ENCODE results near the gene RALGAPB. TPM values are rescaled to one million over a fixed set of nuclear protein-coding genes. Genes with fewer than 3 reads are reported as not detected.

RALGAPB gene
- total RNA-seq, 2 donors from 2014 or later = 50.2 to 51.5 TPM

DNA sequence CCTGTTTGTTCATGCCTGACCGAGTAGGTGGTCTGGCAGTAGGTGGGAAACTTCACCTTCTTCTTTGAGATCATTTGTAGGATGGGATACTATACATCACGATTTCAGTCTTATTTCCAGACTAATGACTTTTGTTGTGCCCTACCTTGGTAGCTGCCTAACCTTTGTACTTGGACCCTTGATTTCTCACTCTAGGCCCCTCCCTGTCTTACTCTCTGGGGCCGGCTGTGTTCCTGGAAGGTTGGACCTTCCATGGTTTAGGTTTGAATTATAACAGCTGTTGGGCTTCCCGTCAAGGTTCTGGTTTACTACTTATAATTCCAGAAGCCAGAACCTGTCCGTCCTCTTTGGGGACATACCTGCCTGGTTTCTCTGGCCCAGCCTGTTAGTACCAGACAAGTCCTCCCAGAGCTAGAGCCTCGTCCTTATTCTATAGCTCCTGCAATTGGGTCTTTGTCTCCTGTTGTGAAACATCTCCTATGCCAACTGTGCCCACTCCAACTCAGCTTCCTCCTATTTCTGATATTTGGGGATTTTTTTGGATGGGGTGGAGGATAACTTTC is 93.5 kb downstream of the RALGAPB start:
- H3K36me3 ChIP-seq = peaks cover 5% of the 10 kb centered on the region
- H3K9me3 ChIP-seq = no peaks in the 10 kb centered on the region
- TF ChIP-seq, protein P1, sequence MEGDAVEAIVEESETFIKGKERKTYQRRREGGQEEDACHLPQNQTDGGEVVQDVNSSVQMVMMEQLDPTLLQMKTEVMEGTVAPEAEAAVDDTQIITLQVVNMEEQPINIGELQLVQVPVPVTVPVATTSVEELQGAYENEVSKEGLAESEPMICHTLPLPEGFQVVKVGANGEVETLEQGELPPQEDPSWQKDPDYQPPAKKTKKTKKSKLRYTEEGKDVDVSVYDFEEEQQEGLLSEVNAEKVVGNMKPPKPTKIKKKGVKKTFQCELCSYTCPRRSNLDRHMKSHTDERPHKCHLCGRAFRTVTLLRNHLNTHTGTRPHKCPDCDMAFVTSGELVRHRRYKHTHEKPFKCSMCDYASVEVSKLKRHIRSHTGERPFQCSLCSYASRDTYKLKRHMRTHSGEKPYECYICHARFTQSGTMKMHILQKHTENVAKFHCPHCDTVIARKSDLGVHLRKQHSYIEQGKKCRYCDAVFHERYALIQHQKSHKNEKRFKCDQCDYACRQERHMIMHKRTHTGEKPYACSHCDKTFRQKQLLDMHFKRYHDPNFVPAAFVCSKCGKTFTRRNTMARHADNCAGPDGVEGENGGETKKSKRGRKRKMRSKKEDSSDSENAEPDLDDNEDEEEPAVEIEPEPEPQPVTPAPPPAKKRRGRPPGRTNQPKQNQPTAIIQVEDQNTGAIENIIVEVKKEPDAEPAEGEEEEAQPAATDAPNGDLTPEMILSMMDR (IDR thresholded peaks at IDR 0.05) = no peak
- no peaks in the 10 kb centered on the region for H3K4me1 ChIP-seq (ENCODE audit: control insufficient read depth in 1 of 2, low read depth in 2 of 2)
- ATAC-seq (ENCODE audit: insufficient number of reproducible peaks, low FRiP score, low read depth) (no peak), DNase-seq (ENCODE audit: low spot score) (no peak)
- H3K4me3 ChIP-seq = no peak overlapping the region
- no peak overlapping the region for H3K27ac ChIP-seq
- H3K27me3 ChIP-seq (replicated peaks; ENCODE audit: insufficient read depth) = no peaks in the 10 kb centered on the region

DNA sequence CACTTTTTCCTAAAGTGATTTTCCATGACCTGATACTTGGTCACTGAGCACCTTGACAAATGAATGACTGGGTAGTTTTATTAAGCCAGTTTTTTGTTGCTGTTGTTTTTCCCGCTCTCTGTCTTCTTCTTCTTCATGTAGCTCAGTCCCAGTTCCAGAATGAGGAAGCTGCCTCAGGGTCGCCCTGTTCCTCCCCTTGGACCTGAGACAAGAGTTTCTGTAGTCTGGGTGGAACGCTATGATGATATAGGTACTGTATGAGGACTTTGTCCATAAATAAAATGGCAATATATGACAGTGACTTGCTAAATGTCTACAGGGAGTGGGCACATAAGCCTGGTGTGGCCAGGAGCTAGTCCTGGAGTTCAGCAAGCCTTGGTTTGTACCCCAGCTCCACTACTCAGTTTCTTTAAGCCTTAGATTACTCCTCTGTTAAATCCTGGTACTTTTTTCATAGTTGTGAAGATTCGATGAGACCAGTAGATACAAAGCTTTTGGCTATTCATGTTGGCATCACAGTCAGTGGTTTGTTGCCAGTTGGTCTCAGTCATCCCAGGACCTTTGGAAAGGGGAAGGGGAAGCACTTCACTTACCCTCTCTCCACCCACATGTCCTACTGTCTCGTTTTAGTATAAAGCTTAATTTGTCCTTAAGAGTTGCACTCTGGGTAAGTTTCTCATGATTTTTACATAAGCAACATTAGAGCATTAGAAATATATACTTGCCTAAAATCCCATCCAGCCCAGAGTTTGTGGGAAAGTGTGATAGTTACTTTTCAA is 97.3 kb downstream of the RALGAPB start:
- TF ChIP-seq, protein P1 (IDR thresholded peaks at IDR 0.05) = no peak
- DNase-seq (ENCODE audit: low spot score) (no peak), ATAC-seq (ENCODE audit: insufficient number of reproducible peaks, low FRiP score, low read depth) (no peak)
- H3K27ac ChIP-seq = no peak overlapping the region
- H3K4me1 ChIP-seq (ENCODE audit: control insufficient read depth in 1 of 2, low read depth in 2 of 2) = no peaks in the 10 kb centered on the region
- H3K4me3 ChIP-seq = no peak overlapping the region
- peaks cover 19% of the 10 kb centered on the region for H3K36me3 ChIP-seq
- no peaks in the 10 kb centered on the region for H3K9me3 ChIP-seq
- H3K27me3 ChIP-seq (replicated peaks; ENCODE audit: insufficient read depth) = no peaks in the 10 kb centered on the region

DNA sequence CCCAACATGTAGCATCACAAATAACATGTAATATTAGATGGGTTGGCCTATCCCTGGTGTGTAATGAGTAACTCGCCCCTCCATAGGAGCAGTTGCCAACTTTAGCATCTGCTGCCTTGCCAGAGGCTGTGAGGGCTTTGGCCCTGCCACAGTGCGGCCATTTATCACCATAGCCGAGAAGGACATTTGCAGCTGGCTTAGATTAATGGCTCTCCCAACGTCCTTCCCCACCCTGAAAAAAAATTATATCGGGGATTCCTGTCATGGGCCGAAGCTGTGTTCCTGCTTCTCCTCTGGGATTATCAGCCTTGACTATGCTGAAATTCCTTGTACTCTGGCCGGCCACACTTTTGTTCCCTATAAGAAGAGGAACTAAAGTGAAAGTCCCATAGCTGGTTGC is 100.8 kb downstream of the RALGAPB start:
- ATAC-seq (ENCODE audit: insufficient number of reproducible peaks, low FRiP score, low read depth) (no peak), DNase-seq (ENCODE audit: low spot score) (no peak)
- Histone ChIP-seq H3K4me3 (no peak overlapping the region), H3K27me3 (replicated peaks; ENCODE audit: insufficient read depth) (no peaks in the 10 kb centered on the region), H3K27ac (no peak overlapping the region), H3K4me1 (ENCODE audit: control insufficient read depth in 1 of 2, low read depth in 2 of 2) (no peaks in the 10 kb centered on the region), H3K9me3 (no peaks in the 10 kb centered on the region), H3K36me3 (peaks cover 25% of the 10 kb centered on the region)
- TF ChIP-seq, protein P1 (IDR thresholded peaks at IDR 0.05) = no peak

DNA sequence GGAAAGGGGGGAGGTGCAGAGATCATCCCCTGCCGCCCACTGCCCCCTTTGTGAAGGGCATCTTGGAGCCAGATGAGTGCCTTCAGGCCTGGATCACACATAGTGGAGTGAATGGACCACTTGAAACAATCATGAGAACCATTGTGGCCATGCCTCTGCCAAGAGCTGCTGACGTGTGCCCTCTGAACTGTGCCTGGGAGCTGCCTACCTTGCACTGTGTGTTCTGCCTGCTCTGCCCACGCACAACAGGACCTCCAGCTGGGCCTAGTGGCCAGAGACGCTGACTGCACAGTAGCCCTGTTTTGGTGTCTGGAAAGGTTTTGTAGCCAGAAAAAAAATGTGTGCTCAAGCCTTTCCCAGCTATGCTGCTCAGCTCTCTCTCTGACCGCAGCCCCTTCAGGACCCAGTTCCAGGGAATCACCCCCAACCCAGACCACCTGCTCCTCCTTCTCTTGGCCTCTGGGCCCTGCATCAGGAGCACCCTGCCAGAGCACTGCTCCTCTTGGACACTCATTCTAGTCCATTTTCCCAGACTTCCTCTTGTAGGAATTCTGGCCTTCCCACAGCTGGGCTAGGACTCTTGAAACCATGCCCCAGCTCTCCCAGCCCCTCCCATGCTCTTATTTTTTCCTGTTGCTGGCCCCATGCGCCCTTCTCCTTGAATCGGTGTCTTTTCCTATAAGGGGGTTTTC is 106.7 kb downstream of the RALGAPB start:
- ATAC-seq (ENCODE audit: insufficient number of reproducible peaks, low FRiP score, low read depth) = no peak
- H3K36me3 ChIP-seq = peaks cover 17% of the 10 kb centered on the region
- H3K4me3 ChIP-seq = no peak overlapping the region

DNA sequence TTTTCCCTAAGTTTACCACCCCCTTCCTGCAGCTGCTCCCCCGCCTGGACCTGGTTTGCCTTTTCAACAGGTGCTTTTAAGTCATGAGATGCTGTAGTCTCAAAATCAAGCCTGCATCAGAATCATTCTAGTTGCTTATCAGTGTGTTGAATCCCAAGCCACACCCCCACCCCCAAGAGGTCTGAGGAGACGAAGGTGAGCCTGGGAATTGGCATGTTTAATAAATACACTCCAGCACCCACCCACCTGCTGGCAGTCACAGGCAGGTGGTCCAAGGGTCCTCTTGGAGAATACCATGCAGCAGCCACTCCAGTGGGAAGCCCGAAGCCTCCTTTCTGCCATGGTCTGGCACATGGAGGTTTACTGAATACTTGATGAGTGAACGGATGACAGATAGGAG is 107.3 kb downstream of the RALGAPB start:
- Histone ChIP-seq H3K27me3 (replicated peaks; ENCODE audit: insufficient read depth) (no peaks in the 10 kb centered on the region), H3K9me3 (no peaks in the 10 kb centered on the region), H3K4me3 (no peak overlapping the region), H3K4me1 (ENCODE audit: control insufficient read depth in 1 of 2, low read depth in 2 of 2) (peaks cover 0 to 9% of the 10 kb centered on the region in 2 donors), H3K36me3 (peaks cover 12% of the 10 kb centered on the region), H3K27ac (no peak overlapping the region)
- ATAC-seq (ENCODE audit: insufficient number of reproducible peaks, low FRiP score, low read depth) = no peak
- TF ChIP-seq, protein P1 (IDR thresholded peaks at IDR 0.05) = no peak
- DNase-seq (ENCODE audit: low spot score) = no peak

More for the DNA sequence above, 106.7 kb downstream of the RALGAPB start:
- H3K27me3 ChIP-seq (replicated peaks; ENCODE audit: insufficient read depth) = no peaks in the 10 kb centered on the region
- no peak for DNase-seq (ENCODE audit: low spot score)
- peaks cover 0 to 9% of the 10 kb centered on the region in 2 donors for H3K4me1 ChIP-seq (ENCODE audit: control insufficient read depth in 1 of 2, low read depth in 2 of 2)
- no peaks in the 10 kb centered on the region for H3K9me3 ChIP-seq
- TF ChIP-seq, protein P1 (IDR thresholded peaks at IDR 0.05) = no peak
- H3K27ac ChIP-seq = no peak overlapping the region
